SKM-1 (cell line): ENCODE results near the gene SELENOO.

Experiments
- DNase-seq: peaks from one replicate; lab custom pipeline; 2025; ENCODE audit not compliant: unreplicated experiment; lab: John Stamatoyannopoulos, UW

SELENOO gene

GRCh38 chr22:50232481-50233151 lies 31.8 kb downstream of the SELENOO start:
- DNase-seq: no peak

- DNase-seq: no peak
These were observed 32.4 kb downstream of the SELENOO start for GRCh38 chr22:50233223-50233622.

GRCh38 chr22:50236731-50237409 lies 36.1 kb downstream of the SELENOO start:
- DNase-seq: no peak

GRCh38 chr22:50238755-50239154 lies 37.9 kb downstream of the SELENOO start:
- DNase-seq: no peak

- DNase-seq: no peak
These were observed 41.7 kb downstream of the SELENOO start for GRCh38 chr22:50242406-50242949.

GRCh38 chr22:50243685-50244419 lies 43.0 kb downstream of the SELENOO start:
- DNase-seq: no peak

GRCh38 chr22:50244420-50245213 lies 43.8 kb downstream of the SELENOO start, which contains the start of gene TUBGCP6:
Gene TUBGCP6, minus strand, starts transcription at chr22:50245023. Its CDS starts 564 bp downstream, at chr22:50244459.
- DNase-seq: peak; percentile 67

- DNase-seq: no peak
These were observed 44.6 kb downstream of the SELENOO start for GRCh38 chr22:50245214-50246072.

GRCh38 chr22:50246242-50247175 lies 45.7 kb downstream of the SELENOO start:
- DNase-seq: no peak

- no peak for DNase-seq
These were observed 46.9 kb downstream of the SELENOO start for GRCh38 chr22:50247748-50248147.

- no peak for DNase-seq
These were observed 47.6 kb downstream of the SELENOO start for GRCh38 chr22:50248196-50249081.

GRCh38 chr22:50249341-50250248 lies 48.8 kb downstream of the SELENOO start:
- DNase-seq: no peak

GRCh38 chr22:50250249-50250554 lies 49.4 kb downstream of the SELENOO start:
- DNase-seq: no peak

- peak; percentile 34 for DNase-seq
These were observed 50.0 kb downstream of the SELENOO start, which contains the start of gene HDAC10 for GRCh38 chr22:50250555-50251476. Gene HDAC10, minus strand, starts transcription at chr22:50251265. Its CDS starts 233 bp downstream, at chr22:50251032.

GRCh38 chr22:50251477-50252081 lies 50.8 kb downstream of the SELENOO start:
- DNase-seq: no peak
